Thyroid gland (tissue), 4 donors: ENCODE data around the gene CAMTA1.

ENCODE experiments used
- POLR2A ChIP-seq, 2 donors: fragments of 450-650 bp; IDR thresholded peaks; one replicate each; pipeline ENCODE4 v1.6.1; 2017; ENCODE audit warnings: antibody characterized with exemption in 2 of 2, mild to moderate bottlenecking in 2 of 2, moderate library complexity in 1 of 2
- TF ChIP-seq, protein P1 (sequence below), 6 experiments: fragments of 200-600 bp in 3 of 6; fragments of 450-650 bp in 3 of 6; sonication (generic) in 3 of 6; IDR thresholded peaks; one replicate each; pipeline ENCODE4 v1.5.1; 2016 to 2019; ENCODE audit warnings: antibody characterized with exemption in 6 of 6, mild to moderate bottlenecking in 2 of 6, inconsistent platforms in 1 of 6, moderate library complexity in 1 of 6

DNA sequence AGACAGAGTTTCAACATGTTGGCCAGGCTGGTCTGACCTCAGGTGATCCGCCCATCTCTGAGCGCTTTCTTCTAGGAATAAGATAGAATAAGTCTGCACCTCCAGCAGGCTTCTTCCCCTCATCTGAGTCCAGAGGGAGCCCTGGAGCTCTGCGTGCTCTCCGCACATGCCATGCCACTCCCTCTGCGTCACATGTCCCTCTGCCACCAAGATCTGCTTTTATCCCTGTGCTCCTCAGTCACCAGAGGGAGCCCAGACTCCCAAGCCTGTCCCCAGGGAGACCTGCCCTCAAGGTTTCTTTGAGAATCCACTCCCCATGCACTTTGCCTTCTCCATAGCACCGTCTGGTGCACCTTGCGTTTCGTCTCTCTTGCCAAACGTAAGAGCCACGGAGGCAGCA, 213.0 kb downstream of the CAMTA1 start:
- TF ChIP-seq, protein P1, sequence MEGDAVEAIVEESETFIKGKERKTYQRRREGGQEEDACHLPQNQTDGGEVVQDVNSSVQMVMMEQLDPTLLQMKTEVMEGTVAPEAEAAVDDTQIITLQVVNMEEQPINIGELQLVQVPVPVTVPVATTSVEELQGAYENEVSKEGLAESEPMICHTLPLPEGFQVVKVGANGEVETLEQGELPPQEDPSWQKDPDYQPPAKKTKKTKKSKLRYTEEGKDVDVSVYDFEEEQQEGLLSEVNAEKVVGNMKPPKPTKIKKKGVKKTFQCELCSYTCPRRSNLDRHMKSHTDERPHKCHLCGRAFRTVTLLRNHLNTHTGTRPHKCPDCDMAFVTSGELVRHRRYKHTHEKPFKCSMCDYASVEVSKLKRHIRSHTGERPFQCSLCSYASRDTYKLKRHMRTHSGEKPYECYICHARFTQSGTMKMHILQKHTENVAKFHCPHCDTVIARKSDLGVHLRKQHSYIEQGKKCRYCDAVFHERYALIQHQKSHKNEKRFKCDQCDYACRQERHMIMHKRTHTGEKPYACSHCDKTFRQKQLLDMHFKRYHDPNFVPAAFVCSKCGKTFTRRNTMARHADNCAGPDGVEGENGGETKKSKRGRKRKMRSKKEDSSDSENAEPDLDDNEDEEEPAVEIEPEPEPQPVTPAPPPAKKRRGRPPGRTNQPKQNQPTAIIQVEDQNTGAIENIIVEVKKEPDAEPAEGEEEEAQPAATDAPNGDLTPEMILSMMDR (IDR thresholded peaks at IDR 0.05), result no peak
- no peak for TF ChIP-seq POLR2A (IDR thresholded peaks at IDR 0.05)
